Fibroblast of mammary gland (primary cell): Measurements from ENCODE around the gene NTM.

Experiments
- DNase-seq: peaks from one replicate; pipeline ENCODE4 v3.0.0-alpha.2; 2010; ENCODE audit warnings: low read depth
- H3K4me3 ChIP-seq: 2 replicates; pipeline ENCODE4 v1.5.1; 2011; ENCODE audit warnings: low read depth, mild to moderate bottlenecking, low read length, moderate library complexity; ENCODE audit not compliant: control insufficient read depth
- CTCF ChIP-seq: conservative IDR thresholded peaks from 2 replicates; pipeline ENCODE4 v1.5.1; 2011; ENCODE audit warnings: low read depth, low read length, inconsistent platforms; ENCODE audit not compliant: control insufficient read depth, insufficient read depth

Gene NTM

GRCh38 chr11:132158091-132158490 lies 787.7 kb downstream of the NTM start:
- peak; percentile 46 for TF ChIP-seq CTCF
- H3K4me3 ChIP-seq = no peak overlapping the region
- DNase-seq = peak; percentile 25

- no peak for TF ChIP-seq CTCF
- no peak overlapping the region for H3K4me3 ChIP-seq
- peak; percentile 3 for DNase-seq
These were observed 788.3 kb downstream of the NTM start for GRCh38 chr11:132158696-132159095.

GRCh38 chr11:132161403-132162078 lies 791.1 kb downstream of the NTM start:
- H3K4me3 ChIP-seq = no peak overlapping the region
- no peak for TF ChIP-seq CTCF
- no peak for DNase-seq

GRCh38 chr11:132168344-132168981 lies 798.0 kb downstream of the NTM start:
- no peak for DNase-seq
- no peak for TF ChIP-seq CTCF
- H3K4me3 ChIP-seq = no peak overlapping the region

GRCh38 chr11:132171031-132171430 lies 800.6 kb downstream of the NTM start:
- TF ChIP-seq CTCF = no peak
- no peak overlapping the region for H3K4me3 ChIP-seq
- no peak for DNase-seq

- no peak overlapping the region for H3K4me3 ChIP-seq
- no peak for DNase-seq
- TF ChIP-seq CTCF = no peak
These were observed 804.2 kb downstream of the NTM start for GRCh38 chr11:132174362-132175255.
